GM19395 (cell line): Measurements from ENCODE around the gene RPP14.
A peak's percentile ranks its signal among the peaks of the same experiment; 100 is the strongest.
"Not testable (repeated sequence)": the region's sequence is repeated elsewhere in the genome, so short reads cannot be mapped to it uniquely, and the experiment has no call there.

Experiments used
- ATAC-seq: cut with Tn5 transposase; IDR thresholded peaks from one replicate; pipeline ENCODE4 v1.9.1; 2021; ENCODE audit warnings: mild to moderate bottlenecking, moderate library complexity; ENCODE audit not compliant: unreplicated experiment

Gene RPP14

DNA sequence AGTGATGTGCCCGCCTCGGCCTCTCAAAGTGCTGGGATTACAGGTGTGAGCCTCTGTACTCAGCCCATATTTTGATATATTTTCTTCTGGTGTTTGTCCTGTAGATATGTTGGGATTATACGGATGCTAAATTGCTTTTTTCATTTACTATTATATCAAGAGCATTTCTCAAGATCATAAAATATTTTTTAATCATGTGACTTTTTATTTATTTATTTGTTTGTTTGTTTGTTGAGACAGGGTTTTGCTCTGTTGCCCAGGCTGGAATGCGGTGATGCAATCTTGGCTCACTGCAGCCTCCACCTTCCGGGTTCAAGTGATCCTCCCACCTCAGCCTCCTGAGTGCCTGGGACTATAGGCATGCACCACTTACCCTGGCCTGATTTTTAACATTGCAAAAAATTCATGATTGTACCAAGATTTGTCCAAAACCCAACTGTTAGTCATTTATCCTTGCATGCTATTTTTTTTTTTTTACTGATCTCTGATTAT lies 23.9 kb downstream of the RPP14 start:
- no peak for ATAC-seq

DNA sequence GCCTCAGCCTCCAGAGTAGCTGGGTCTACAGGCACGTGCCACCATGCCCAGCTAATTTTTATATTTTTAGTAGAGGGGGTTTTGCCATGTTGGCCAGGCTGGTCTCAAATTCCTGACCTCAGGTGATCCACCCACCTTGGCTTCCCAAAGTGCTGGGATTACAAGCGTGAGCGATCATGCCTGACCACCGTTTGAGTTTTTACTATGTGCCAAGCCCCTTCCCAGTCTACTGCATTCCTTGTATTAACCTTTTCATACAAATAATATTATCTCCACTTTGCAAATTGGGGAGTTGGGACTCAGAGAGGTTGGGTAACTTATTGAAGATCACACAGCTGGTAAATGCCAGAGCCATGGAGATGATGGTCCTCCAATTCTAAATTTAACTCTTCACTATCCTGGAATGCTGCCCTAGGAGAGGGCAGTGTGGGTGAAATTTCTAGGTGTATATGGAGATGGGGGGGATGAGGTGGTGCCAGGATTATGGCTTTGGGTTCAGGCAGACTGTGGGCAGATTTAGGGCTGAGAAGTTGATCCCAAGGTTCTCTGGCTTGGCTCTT lies 25.6 kb downstream of the RPP14 start:
- no peak for ATAC-seq

DNA sequence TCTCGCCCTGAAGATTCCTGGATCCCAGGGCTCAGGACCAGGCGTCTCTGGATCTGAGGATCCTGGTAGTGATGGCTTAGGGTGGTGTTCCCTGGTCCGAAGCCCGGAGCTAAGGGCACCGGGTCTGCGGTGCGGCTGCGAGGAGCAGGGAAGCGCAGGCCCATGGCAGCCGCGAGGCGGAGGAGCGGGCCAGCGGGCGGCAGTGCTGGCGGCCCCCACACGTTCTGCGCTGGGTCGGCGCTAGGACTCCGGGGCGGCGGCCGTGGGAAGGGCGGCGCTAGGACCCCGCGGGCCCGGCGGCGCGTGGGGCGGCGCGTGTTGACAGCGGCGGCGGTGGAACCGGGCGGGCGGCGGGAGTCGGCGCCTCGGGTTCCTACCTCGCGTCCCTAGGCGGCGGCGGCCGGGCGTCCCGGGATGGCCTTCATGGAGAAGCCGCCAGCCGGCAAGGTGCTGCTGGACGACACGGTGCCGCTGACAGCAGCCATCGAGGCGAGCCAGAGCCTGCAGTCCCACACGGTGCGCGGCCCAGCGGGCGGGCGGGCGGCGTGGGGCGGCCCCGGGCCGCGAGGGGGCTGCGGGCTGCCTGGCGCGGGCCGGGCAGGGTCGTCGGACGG lies 26.6 kb downstream of the RPP14 start, which contains the start of gene PXK:
PXK (plus strand) TSS at position 318 of the 614 bp plus-strand sequence; CDS start at position 415, 97 bp downstream.
- ATAC-seq, result peak; percentile 80

DNA sequence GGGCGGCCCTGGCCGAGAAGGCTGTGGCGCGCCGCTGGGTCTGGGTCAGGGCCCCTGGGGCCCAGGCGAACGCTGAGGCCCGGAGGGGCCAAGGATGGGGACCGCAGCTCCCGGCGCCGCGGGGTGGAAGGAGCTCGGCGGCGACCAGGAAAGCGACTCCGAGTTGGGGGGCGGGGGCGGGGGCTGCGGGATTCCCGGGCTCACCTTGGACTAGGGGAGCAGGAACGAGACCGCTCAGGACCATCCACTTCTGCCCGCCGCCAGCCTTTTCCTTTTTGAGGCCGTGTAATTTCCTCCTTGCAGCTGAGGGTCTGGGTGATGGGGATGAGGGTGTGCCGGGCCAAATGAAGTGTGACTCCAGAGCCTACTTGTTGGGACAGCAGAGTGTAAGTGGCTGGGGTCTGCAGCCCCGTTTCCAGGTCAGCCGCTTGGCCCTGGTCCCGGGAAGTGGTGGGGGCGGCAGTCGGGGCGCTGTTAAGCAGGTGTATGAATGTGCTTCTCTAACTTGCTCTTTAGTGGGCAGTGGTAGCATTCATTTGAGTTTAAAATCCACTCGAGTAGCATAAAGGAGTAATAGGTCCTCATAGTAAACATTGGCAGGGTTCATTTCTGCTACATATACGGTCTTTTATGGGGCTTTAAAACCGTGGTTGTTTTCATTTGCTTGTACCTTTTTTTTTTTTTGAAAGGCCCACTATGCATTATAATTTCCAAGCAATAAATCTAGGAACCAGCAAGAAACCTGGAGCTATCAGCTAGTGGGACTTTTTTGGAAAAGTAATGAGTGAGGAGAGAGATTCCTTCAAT lies 27.4 kb downstream of the RPP14 start:
- peak; percentile 45 for ATAC-seq

DNA sequence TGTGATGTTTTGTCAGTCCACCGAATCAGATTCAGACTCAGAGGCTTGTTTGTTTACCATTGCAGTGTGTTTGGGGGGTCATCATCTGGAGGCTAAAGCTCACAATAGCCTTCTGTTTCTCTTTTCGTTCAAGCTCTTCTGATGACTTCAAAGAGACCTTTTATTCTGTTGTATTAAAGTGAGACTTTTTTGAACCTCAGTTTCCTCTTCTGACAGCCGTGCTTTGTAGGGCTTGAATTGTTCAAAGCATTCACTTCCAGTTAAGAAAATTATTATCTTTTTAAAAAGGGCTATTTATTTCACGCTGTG lies 27.9 kb downstream of the RPP14 start:
- no peak for ATAC-seq

DNA sequence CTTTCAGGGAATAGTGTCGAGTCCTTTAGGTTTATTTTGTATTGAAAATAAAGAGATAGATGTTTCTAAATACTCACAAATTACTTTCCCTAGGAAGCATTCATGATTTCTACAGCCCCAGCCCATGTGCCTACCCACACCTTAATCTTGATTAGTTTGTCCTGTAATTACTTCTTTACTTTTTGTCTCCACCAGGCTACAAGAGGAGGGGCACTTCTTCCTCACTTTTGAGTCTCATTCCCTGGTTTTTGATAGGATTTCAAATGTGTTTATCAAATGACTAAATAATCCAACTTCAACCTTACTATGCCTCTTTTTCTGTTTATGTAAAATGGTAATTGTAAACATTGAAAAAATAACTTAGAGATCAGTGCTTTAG lies 28.4 kb downstream of the RPP14 start:
- ATAC-seq, result no peak

DNA sequence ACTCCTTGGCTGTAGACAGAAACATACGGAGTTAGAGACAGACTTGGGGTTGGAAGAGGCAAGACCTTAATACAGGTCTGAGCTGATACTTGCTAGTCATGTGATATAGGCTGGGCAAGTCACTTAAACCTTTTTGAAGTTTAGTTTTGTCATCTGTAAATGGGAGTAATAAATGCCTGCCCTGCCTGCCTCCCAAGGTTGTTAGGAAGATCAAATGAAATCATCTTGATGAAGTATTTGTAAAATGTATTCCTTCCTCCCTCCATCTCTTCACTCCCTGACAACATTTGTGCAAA lies 29.6 kb downstream of the RPP14 start:
- no peak for ATAC-seq

DNA sequence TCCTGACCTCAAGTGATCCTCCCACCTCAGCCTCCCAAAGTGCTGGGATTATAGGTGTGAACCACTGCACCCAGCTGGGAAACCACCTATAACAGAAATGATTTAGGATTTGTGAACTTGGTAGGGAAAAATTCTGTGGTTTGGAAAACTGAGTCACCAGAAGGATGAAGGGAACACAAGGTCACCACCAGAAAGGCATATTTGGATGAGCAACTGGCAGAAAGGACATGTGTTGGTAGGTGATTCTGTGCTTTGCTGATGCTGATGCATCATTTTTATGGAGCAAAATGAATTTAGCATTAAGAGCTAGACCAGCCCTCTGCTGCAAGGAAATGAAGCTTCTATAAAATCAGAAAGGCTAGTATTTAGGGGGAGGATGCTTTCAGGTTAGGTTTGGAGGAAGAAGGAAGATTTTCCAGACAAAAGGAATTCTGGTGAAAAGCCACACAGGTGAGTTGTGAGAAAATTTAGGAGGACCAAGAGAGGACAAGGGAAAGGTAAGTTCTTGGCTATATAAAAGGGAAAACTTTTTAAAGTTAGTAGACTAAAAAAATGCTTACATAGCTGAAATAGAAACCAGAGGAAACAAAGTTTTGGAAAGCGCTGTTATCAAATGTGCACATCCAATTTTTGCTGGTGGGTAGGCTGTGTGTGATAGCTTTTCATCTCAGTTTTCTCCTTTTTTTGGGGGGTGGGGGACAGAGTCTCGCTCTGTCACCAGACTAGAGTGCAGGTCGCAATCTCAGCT lies 30.3 kb downstream of the RPP14 start:
- ATAC-seq, result no peak

DNA sequence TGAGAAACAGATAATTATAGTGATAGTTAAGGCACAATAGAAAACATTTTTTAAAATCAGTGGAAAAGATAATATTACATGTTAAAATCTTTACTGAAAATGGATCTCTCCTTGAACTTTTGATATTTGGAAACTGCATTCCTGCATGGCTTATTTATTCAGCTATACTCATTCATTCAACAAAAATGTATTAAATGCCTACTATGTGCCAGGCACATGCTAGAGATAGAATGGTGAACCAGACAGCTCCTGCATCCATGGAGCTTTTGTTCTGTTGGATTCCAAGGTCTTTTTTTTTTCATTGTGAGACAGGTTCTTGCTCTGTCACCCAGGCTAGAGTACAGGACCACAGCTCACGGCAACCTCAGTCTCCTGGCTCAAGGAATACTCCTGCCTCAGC lies 31.1 kb downstream of the RPP14 start:
- ATAC-seq, result no peak

DNA sequence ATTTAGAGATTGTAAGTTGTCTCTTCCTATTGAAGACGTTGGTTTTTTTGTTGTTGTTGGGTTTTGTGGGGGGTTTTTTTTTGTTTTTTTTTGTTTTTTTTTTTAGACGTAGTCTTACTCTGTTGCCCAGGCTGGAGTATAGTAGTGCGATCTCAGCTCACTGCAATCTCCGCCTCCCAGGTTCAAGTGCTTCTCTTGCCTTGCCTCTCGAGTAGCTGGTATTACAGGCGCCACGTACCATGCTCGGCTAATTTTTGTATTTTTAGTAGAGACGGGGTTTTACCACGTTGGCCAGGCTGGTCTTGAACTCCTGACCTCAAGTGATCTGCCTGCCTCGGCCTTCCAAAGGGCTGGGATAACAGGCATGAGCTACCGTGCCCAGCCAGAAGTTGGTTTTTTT lies 33.1 kb downstream of the RPP14 start:
- not testable (repeated sequence) for ATAC-seq

DNA sequence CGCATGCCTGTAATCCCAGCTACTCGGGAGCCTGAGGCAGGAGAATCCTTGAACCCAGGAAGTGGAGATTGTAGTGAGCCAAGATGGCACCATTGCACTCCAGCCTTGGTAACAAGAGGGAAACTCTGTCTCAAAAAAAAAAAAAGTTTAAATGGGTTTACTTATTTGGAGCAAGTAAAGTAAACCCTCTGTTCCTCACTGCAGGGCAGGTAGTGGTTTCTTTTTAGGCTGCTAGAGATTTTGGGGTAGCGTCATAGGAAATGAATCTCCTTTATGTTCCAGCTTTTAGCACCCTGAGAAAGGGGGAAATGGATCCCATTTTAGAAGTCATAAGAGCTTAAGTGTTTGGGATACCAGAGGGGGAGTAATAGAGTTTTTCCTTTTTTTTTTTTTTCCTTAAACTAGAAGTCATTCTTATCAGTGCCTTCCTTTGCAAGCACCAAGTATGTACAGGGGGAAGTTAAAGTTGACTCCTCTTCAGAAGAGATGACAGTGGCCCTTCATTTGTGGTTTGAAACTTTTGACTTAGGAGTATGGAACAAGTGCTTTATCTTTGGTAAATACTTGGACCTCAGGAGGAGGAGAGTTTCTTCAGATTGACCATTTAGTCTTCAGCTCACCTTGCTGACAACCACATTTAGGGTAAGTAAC lies 34.7 kb downstream of the RPP14 start:
- no peak for ATAC-seq

DNA sequence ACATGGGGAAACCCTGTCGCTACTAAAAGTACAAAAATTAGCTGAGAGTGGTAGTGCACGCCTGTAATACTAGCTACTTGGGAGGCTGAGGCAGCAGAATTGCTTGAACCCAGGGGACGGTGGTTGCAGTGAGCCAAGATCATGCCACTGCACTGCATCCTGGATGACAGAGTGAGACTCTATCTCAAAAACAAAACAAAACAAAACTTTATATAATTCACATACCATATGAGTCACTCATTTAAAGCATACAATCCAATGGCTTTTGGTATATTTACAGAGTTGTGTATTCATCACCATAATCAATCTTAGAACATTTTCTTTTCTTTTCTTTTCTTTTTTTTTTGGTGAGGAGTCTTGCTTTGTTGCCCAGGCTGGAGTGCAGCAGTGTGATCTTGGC lies 35.3 kb downstream of the RPP14 start:
- ATAC-seq, result no peak

DNA sequence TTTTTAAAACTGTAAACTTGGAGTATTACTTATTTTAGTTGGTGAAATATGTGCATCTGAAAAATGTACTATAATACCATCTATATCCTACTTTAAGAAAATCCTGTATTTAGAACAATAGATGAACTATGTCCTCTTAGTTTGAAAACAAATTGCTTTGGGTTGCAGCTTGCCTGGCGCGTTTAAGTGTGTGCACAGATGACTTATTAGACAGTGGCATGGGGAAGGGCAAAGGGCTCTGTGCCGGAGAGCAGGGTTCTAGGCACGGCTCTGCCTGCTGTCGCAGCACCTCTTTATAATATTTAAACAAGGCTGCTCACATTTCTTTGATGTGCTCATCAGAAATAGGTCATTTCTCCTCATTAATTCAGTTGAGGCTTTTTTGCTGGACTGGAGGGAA lies 36.6 kb downstream of the RPP14 start:
- no peak for ATAC-seq

DNA sequence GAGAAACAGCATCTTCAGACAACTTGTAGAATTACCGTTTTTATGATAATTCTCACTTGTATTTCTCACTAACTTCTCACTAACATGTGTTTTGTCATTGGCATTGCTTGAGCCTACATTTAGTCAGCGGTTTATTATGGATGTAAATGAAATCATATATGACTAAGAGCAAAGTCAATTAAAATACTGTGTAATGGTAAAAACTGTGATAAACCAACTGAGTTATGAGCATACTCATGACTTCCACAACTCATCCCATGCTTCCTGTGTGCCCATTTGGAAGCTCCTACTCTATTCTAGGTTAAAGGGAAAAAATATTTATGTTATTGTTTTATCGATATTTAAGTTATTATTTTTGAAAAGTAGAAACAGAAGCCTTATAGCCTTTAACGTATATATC lies 39.4 kb downstream of the RPP14 start:
- ATAC-seq, result no peak

DNA sequence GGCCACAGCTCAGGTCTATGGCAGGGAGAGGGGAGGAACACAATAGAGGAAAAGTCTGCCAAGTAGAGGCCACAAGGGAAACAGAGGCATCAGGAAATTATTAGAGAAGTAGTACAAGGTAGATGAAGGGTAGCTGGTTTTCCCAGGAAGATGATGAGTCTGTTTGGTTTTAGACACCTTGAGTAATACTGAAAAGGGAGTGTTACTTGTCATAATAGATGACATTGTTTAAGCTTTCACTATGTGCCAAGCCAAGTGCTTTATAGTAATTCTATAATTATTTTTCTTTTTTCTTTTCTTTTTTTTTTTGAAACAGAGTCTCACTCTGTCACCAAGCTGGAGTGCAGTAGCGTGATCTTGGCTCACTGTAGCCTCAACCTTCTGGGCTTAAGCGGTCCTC lies 40.3 kb downstream of the RPP14 start:
- no peak for ATAC-seq

DNA sequence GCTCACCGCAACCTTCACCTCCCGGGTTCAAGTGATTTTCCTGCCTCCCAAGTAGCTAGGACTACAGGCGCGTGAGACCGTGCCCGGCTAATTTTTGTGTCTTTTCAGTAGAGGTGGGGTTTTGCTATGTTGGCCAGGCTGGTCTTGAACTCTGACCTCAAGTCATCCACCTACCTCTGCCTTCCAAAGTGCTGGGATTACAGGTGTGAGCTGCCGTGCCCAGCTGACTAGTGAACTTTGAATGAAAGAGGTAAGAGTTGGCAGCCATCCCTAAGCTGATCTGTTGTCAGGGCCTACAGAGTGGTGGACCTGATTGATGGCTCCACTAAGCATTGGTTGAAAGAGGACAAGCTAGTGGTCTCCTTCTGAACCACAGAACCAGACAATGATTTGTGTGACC lies 41.9 kb downstream of the RPP14 start:
- no peak for ATAC-seq

DNA sequence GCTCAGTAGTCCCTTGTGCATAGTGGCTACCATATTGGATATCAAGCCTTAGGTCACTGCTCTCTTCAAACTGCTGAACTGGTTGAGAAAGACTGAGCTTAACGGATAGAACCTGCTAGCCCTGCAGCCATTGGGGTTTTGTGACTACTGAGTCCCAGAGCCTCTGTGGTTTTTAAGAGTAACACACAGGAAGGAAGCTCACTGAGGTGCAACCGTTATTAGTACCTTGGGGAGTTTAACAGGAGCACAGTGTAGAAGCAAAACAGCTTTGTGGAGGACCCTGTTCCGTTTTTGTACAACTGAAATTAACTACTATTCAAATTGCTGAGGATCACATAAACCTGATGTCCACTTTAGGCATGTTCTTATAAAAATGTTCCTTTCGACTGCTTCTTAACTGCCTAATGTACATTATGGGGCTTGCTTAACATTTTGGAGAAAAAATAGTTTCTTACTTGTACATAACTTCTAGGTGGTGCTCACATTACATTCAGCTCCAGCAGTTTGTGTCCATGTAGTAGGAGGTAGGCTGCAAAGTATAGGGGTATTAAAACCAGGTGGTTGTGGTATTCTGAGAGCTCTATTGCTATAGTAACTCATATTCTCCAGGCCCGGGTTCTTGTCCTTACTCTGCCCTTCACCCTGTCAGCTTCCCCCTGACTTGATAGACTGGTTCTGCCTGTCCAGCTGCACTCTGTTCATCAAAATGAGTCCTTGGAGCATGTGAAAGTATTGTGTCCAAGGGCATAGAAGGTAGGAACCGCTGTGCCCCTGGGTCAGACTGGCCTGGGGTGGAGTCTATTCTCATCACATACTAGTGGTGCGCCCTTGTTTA lies 44.0 kb downstream of the RPP14 start:
- peak; percentile 89 for ATAC-seq

DNA sequence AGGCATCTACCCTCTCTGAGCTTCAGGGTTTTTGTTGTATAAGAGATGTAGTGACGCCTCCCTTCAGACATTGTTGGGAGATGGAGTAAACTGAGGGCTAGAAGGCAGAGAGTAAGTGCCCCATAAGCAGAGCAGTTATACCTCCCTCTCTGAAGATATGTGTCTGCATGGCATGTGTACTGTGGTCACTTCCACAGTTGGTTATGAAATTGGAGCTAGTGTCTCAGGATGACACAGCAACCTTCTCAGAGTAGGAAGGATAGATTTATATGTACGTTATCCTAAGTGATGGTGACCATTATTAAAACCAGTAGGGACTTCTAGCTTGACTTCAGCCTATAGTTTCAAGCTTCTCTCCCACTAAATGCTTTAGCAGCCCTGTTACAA lies 44.6 kb downstream of the RPP14 start:
- ATAC-seq, result peak; percentile 4

DNA sequence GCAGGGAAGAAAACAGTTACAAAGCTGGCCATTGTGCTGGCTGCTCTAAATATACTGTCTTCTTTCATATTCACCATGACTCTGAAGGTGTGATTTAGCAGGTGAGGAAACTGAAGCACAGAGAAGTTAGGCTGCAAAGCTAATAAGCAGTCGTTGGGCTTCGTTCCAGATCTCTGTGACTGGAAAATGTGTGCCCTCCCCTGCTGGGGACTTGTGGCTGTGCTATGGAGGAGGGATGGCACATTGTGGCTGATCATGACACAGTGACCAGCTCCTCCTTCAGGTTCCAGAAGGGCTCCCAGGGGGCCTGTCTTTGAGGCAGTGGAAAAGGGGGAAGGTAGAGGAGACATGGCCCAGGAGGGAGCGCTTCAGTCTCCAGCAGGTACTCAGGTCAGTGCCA lies 45.9 kb downstream of the RPP14 start:
- ATAC-seq, result no peak

DNA sequence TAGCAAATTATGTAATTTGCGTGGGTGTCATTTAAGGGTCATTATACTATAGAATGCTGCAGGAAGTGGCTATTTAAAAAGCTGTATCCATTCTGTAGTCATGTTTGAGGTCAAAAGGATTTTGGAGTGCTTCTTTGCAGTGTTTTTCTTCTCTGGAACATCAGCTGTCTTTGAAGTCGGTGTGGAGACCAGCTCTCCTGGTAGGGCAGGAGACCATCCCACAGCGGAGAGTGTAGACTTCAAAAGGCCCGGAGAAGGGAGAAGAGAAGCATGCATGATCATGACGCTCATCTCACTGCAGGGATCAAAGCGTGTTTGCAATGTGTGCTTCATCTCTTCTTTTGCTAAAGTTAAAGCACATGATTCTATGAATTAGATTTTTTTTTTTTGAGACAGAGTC lies 46.6 kb downstream of the RPP14 start:
- no peak for ATAC-seq
